Hippocampal formation (tissue), 2 donors: ENCODE data around the gene SLC22A16.
A peak's percentile ranks its signal among the peaks of the same experiment; 100 is the strongest.

ENCODE experiments used
- DNase-seq, 2 donors: peaks; one replicate each; lab custom pipeline; 2025; lab: John Stamatoyannopoulos, UW

SLC22A16 gene

GRCh38 chr6:110446405-110446804 is 30.0 kb downstream of the SLC22A16 start:
- DNase-seq = no peak

GRCh38 chr6:110440026-110440425 is 36.4 kb downstream of the SLC22A16 start:
- DNase-seq = no peak

- DNase-seq = no peak
These were observed 37.1 kb downstream of the SLC22A16 start for GRCh38 chr6:110439356-110439755.

- no peak for DNase-seq
These were observed 41.3 kb downstream of the SLC22A16 start for GRCh38 chr6:110434961-110435602.

GRCh38 chr6:110432285-110432900 is 44.0 kb downstream of the SLC22A16 start:
- no peak for DNase-seq

GRCh38 chr6:110430741-110431140 is 45.7 kb downstream of the SLC22A16 start:
- DNase-seq = no peak

- DNase-seq = no peak
These were observed 46.2 kb downstream of the SLC22A16 start for GRCh38 chr6:110430236-110430635.

- DNase-seq = no peak
These were observed 48.3 kb downstream of the SLC22A16 start for GRCh38 chr6:110428153-110428552.

- no peak for DNase-seq
These were observed 50.6 kb downstream of the SLC22A16 start for GRCh38 chr6:110425816-110426215.

- DNase-seq = no peak
These were observed 54.0 kb downstream of the SLC22A16 start for GRCh38 chr6:110422444-110422822.

- no peak for DNase-seq
These were observed 54.5 kb downstream of the SLC22A16 start for GRCh38 chr6:110421749-110422443.

GRCh38 chr6:110419028-110419739 is 57.2 kb downstream of the SLC22A16 start:
- no peak for DNase-seq

GRCh38 chr6:110418594-110418993 is 57.8 kb downstream of the SLC22A16 start:
- no peak for DNase-seq

- DNase-seq = peak; percentile 87
These were observed 61.1 kb downstream of the SLC22A16 start, which contains the start of gene DDO for GRCh38 chr6:110415086-110415916. Gene DDO (minus strand): TSS chr6:110415575. CDS start chr6:110413462, 2,113 bp downstream.

GRCh38 chr6:110414669-110415068 is 61.7 kb downstream of the SLC22A16 start:
- DNase-seq = no peak

- no peak for DNase-seq
These were observed 64.1 kb downstream of the SLC22A16 start for GRCh38 chr6:110412360-110412759.

- DNase-seq = no peak
These were observed 65.9 kb downstream of the SLC22A16 start for GRCh38 chr6:110410511-110410910.

- no peak for DNase-seq
These were observed 66.6 kb downstream of the SLC22A16 start for GRCh38 chr6:110409794-110410193.

GRCh38 chr6:110408901-110409300 is 67.5 kb downstream of the SLC22A16 start:
- no peak for DNase-seq

- no peak for DNase-seq
These were observed 71.8 kb downstream of the SLC22A16 start for GRCh38 chr6:110404607-110405006.

- no peak for DNase-seq
These were observed 74.7 kb downstream of the SLC22A16 start for GRCh38 chr6:110401585-110402176.
